ENCODE results near the gene SH3RF3.

Gene SH3RF3

GRCh38 chr2:109356324-109357035, 227.5 kb downstream of the SH3RF3 start:
- no peak for DNase-seq

- DNase-seq: no peak
Measured at GRCh38 chr2:109364217-109364616, 235.2 kb downstream of the SH3RF3 start.

- no peak for DNase-seq
Measured at GRCh38 chr2:109365131-109365530, 236.1 kb downstream of the SH3RF3 start.

GRCh38 chr2:109367683-109368082, 238.7 kb downstream of the SH3RF3 start:
- DNase-seq: no peak

- no peak for DNase-seq
Measured at GRCh38 chr2:109368798-109369197, 239.8 kb downstream of the SH3RF3 start.

GRCh38 chr2:109369671-109370191, 240.7 kb downstream of the SH3RF3 start:
- no peak for DNase-seq

- DNase-seq: no peak
Measured at GRCh38 chr2:109370399-109371035, 241.5 kb downstream of the SH3RF3 start.

- no peak for DNase-seq
Measured at GRCh38 chr2:109371481-109372170, 242.6 kb downstream of the SH3RF3 start.

- no peak for DNase-seq
Measured at GRCh38 chr2:109372171-109372568, 243.2 kb downstream of the SH3RF3 start.

GRCh38 chr2:109372614-109373013, 243.6 kb downstream of the SH3RF3 start:
- no peak for DNase-seq

GRCh38 chr2:109373791-109374547, 245.0 kb downstream of the SH3RF3 start:
- no peak for DNase-seq

GRCh38 chr2:109374548-109375130, 245.6 kb downstream of the SH3RF3 start:
- DNase-seq: no peak

GRCh38 chr2:109375131-109375561, 246.1 kb downstream of the SH3RF3 start:
- DNase-seq: no peak

- DNase-seq: no peak
Measured at GRCh38 chr2:109375656-109376055, 246.7 kb downstream of the SH3RF3 start.

- DNase-seq: no peak
Measured at GRCh38 chr2:109376115-109376514, 247.1 kb downstream of the SH3RF3 start.

GRCh38 chr2:109376796-109377495, 247.9 kb downstream of the SH3RF3 start:
- DNase-seq: no peak

GRCh38 chr2:109377976-109378375, 249.0 kb downstream of the SH3RF3 start:
- DNase-seq: no peak

GRCh38 chr2:109378682-109379081, 249.7 kb downstream of the SH3RF3 start:
- no peak for DNase-seq

- no peak for DNase-seq
Measured at GRCh38 chr2:109379507-109379906, 250.5 kb downstream of the SH3RF3 start.

- DNase-seq: no peak
Measured at GRCh38 chr2:109380502-109381326, 251.7 kb downstream of the SH3RF3 start.

- no peak for DNase-seq
Measured at GRCh38 chr2:109381327-109381820, 252.4 kb downstream of the SH3RF3 start.
